Cerebellar nuclear complex (tissue), 1 donor: ENCODE data around the gene KLHL15.

Experiments
- DNase-seq, 2 experiments: peaks; one replicate each; lab custom pipeline; 2025; lab: John Stamatoyannopoulos, UW

The KLHL15 gene

GRCh38 chrX:23952984-23953907, 73.7 kb downstream of the KLHL15 start:
- DNase-seq, result no peak

GRCh38 chrX:23952391-23952790, 74.6 kb downstream of the KLHL15 start:
- no peak for DNase-seq

GRCh38 chrX:23945206-23945605, 81.8 kb downstream of the KLHL15 start:
- DNase-seq, result no peak

- no peak for DNase-seq
Observed at GRCh38 chrX:23944234-23944633, 82.8 kb downstream of the KLHL15 start.

- no peak for DNase-seq
Observed at GRCh38 chrX:23939203-23939602, 87.8 kb downstream of the KLHL15 start.

GRCh38 chrX:23938690-23939089, 88.3 kb downstream of the KLHL15 start:
- no peak for DNase-seq

GRCh38 chrX:23937100-23937499, 89.9 kb downstream of the KLHL15 start:
- DNase-seq, result no peak

- DNase-seq, result no peak
Observed at GRCh38 chrX:23936180-23936579, 90.8 kb downstream of the KLHL15 start.

- DNase-seq, result no peak
Observed at GRCh38 chrX:23935106-23935505, 91.9 kb downstream of the KLHL15 start.
